NCI-H2107 (cell line): Measurements from ENCODE around the gene SYTL1.

Experiments used
- DNase-seq: peaks from one replicate; lab custom pipeline; 2025; lab: John Stamatoyannopoulos, UW

Gene SYTL1

GRCh38 chr1:27364696-27365371 is 23.0 kb downstream of the SYTL1 start:
- no peak for DNase-seq

GRCh38 chr1:27365372-27366112 is 23.7 kb downstream of the SYTL1 start:
- DNase-seq = peak; percentile 58

GRCh38 chr1:27366113-27366410 is 24.2 kb downstream of the SYTL1 start:
- DNase-seq = peak; percentile 57

- peak; percentile 81 for DNase-seq
These were observed 24.8 kb downstream of the SYTL1 start, which contains the start of gene MAP3K6 for GRCh38 chr1:27366411-27367159. MAP3K6 (minus strand) TSS chr1:27366961; CDS start chr1:27366597, 364 bp downstream.

GRCh38 chr1:27367160-27367650 is 25.4 kb downstream of the SYTL1 start:
- no peak for DNase-seq

- no peak for DNase-seq
These were observed 27.2 kb downstream of the SYTL1 start for GRCh38 chr1:27368869-27369582.

GRCh38 chr1:27372022-27372807 is 30.4 kb downstream of the SYTL1 start:
- no peak for DNase-seq

- no peak for DNase-seq
These were observed 31.2 kb downstream of the SYTL1 start for GRCh38 chr1:27372808-27373690.

- DNase-seq = no peak
These were observed 32.7 kb downstream of the SYTL1 start, which contains the start of gene FCN3 for GRCh38 chr1:27374362-27375086. FCN3 (minus strand) TSS chr1:27374824; CDS start chr1:27374818, 6 bp downstream.

- no peak for DNase-seq
These were observed 36.1 kb downstream of the SYTL1 start for GRCh38 chr1:27377760-27378495.

GRCh38 chr1:27379564-27380122 is 37.8 kb downstream of the SYTL1 start:
- DNase-seq = no peak

GRCh38 chr1:27380224-27380623 is 38.4 kb downstream of the SYTL1 start:
- no peak for DNase-seq

GRCh38 chr1:27380766-27381733 is 39.2 kb downstream of the SYTL1 start:
- DNase-seq = no peak

GRCh38 chr1:27381969-27382762 is 40.3 kb downstream of the SYTL1 start:
- no peak for DNase-seq

GRCh38 chr1:27383039-27383605 is 41.3 kb downstream of the SYTL1 start, which contains the start of gene CD164L2:
CD164L2 (minus strand) TSS chr1:27383333; CDS start chr1:27383239, 94 bp downstream.
- DNase-seq = no peak

GRCh38 chr1:27383661-27384060 is 41.8 kb downstream of the SYTL1 start:
- DNase-seq = no peak
